Activated T-cell treated with anti-CD3 and anti-CD28 coated beads, Interleukin-2, amount 50 U/mL, for 1 hour (primary cell): ENCODE measurements around the gene CCS.
"Not testable (repeated sequence)": the region's sequence is repeated elsewhere in the genome, so short reads cannot be mapped to it uniquely, and the experiment has no call there.

Experiments
- DNase-seq: peaks from one replicate; pipeline ENCODE4 v3.0.0-alpha.2; 2020

Gene CCS

DNA sequence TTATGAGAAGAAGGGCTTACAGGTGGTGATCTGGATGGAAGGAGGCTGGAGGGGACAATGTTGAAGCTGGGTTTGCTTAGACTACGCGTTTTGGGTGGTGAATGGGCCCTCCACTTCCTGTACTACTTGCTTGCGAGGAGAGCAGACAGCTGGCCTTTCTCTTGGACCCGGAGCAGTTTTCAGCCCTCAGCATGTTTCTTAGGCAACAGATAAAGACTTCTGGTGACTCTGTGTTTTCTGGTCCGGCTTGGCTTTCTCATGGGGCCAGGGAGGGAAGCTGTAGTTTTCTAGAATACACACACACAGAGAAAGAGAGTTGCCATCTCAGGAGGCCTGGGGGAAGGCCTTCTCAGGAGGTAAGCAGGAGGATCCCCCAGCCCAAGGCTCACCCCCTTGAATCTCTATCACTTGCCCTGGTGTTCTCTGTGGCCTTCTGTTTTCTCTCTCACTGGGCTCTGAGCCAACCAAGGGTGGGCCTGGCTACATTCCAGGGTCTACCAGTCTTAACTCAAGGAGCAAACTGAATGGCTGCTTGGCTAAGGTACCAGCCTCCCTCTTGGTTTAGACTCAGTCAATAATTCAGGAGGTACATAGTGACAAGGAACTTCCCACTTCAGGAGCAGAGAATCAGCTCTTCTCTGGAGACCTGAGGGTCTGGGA lies 2.4 kb downstream of the CCS start:
- DNase-seq = no peak

DNA sequence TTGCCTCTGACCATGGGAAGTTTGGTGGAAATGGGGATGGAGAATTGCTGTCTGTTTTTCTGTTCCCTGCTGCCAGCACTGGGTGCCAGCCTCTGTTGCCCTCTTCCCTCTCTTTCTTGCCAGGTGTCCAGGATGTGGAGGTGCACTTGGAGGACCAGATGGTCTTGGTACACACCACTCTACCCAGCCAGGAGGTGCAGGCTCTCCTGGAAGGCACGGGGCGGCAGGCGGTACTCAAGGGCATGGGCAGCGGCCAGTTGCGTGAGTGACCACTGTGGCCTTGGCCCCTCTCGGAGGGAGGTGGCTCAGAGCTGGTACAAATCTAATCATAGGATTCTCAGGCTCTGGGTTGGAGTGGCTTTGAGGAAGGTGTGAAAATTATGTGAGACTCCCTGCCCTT lies 6.0 kb downstream of the CCS start:
- no peak for DNase-seq

DNA sequence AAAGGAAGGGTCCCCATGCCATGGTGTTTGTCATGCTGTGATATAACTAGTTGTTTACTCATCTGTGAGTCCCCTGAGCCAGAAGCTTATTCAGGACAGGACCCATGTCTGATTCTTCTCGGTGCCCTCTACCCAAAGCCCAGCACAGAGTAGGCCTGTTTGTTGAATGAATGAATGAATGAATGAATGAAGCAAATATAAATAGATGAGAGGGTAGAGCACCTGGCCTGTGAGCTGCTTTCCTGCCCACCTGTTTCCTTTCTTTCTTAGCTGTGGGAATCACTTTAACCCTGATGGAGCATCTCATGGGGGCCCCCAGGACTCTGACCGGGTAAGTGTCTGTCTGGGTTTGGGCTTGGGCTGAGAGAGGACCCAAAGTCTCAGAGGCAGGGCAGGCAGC lies 7.2 kb downstream of the CCS start:
- DNase-seq = no peak

DNA sequence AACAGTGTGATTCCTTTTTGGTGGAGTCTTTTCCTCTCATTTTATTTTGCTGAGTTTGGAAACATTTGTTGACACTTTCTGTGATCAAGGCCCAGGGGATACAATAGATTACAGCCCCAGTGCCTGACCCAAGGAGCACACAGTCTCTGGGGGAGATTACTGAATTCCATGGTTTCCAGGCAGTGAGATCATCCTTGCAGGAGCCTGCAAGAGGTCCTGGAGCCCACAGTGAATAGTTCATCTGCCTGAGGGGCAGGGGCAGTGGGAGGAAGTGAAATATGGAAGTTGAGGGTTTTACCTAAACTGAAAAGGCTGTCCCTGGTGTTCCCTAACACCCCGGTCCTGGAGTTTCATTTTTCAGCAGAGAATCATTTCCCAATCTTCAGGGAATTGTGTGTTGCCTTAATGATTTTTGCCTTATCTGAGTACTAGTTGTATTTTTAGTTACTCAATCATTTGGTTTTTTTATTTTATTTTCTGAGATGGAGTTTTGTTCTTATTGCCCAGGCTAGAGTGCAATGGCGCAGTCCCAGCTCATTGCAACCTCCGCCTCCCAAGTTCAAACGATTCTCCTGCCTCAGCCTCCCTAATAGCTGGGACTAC lies 7.7 kb downstream of the CCS start:
- DNase-seq = no peak

DNA sequence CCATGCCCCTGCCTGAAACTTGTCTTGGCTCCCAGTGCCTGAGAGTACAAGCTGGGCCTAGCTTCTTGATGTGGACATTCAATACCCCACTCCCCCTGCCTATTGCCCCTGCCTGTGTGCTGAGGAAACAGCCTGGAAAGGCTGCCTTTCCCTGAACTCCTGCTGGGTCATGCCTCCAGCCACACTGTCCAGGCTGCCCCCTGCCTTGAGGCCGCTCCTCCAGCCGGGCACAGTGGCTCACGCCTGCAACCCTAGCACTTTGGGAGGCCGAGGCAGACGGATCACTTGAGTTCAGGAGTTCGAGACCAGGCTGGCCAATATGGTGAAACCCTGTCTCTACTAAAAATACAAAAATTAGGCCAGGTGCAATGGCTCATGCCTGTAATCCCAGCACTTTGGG lies 10.1 kb downstream of the CCS start:
- DNase-seq = no peak

DNA sequence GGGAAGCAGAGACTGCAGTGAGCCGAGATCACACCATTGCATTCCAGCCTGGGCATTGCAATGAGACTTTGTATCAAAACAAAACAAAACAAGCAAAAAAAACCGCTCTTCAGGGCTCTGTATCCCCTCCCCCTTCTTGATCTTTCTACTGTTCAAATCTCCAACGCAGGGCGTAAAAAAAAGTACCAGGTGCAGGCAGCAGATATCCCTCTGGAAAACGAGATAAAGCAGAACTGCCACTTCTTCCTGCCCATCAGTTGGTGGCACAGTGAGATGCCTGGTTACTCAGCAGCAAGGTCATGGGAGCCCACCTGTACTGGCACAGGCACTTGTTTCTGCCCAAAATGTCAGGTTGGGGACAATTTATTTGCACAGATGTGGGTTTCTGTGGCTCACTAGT lies 11.2 kb downstream of the CCS start:
- no peak for DNase-seq

DNA sequence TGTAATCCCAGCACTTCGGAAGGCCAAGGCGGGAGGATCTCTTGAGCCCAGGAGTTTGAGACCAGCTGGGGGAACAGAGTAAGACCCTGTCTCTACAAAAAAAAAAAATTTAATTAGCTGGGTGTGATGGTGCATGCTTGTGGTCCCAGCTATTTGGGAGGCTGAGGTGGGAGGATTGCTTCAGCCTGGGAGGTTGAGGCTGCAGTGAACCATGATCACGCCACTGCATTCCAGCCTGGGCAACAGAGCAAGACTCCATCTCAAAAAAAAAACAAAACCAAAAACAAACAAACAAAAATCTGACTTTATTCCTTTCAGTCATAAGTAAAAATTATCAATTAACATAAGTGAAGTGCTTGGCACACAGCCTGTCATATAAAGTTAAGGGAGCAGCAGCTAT lies 13.6 kb downstream of the CCS start:
- not testable (repeated sequence) for DNase-seq

DNA sequence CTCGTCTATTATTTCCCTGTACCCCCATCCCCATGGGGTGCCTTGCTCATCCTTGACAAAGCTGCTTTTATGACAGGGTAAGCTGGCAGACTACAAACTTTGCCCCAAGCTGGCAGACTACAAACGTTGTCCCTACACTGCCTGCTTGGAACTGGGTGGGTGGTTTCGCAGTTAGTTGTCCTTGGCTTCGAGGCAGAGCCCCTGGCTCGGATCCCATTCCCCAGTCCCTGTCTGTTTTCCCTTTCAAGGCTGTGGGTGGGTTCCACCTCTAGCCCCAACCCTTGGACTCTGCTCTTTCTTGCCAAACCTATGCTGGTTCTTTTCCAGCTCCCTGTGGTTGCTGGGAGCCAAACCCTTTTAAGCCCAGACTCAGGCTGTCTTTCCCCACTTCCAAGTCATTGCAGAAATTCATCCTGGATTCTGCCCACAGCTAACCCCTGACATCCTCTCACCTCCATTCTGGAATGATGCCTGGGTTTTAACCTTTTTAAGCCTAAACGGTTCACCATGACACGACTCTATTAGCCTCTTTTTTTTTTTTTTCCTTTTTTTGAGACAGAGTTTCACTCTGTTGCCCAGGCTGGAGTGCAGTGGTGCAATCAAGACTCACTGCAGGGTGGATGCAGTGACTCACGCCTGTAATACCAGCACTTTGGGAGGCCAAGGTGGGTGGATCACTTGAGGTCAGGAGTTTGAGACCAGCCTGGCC lies 14.3 kb downstream of the CCS start:
- no peak for DNase-seq

DNA sequence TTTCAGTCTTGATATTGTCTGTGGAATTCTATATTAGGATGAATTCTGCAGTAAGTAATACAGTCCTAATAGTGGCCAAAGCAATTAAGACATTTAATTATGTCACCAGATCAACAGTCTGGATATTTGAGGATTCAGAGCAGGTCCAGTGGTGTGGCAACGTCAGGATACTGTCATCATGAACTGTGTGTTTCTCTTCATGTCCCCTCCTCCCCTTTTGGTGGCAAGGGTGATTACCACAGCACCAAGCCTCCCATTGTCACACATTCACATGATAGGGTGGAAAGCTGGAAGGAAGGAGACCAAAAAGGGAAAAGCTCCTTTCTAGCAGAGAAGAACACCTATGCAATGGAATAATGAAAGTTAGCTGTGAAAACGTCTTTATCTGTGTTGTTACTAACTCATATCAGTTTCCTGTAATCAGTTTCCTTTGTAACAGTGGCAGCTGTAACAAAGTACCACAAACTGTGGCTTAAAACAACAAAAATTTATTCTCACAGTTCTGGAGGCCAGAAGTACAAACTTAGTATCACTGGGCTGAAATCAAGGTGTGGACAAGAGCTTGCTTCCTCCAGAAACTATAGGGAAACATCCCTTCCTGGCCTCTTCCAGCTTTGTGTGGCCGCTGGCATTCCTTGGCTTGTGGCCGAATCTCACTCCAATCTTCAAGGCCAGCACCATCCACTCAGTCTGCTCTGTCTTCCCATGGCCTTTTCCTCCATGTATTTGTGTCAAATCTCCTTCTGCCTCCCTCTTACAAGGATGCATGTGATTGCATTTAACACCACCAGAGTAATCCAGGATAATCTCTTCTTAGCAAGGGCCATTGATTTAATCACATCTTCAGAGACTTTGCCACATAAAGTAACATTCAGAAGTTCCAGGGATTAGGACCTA lies 17.0 kb downstream of the CCS start:
- no peak for DNase-seq

DNA sequence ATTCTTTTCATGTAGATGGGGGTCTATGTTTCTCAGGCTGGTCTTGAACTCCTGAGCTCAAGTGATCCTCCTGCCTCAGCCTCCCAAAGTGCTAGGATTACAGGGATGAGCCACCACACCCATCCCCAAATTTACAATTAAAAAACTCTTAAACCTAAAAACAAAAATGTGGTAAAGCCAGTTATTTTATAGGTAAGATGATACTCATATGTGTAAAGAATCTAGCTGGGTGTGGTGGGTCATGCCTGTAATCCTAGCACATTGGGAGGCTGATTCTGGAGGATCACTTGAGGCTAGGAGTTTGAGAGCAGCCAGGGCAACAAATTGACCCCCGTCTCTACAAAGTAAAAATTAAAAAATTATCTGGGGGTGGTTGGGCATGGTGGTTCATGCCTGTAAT lies 19.5 kb downstream of the CCS start:
- DNase-seq = no peak

DNA sequence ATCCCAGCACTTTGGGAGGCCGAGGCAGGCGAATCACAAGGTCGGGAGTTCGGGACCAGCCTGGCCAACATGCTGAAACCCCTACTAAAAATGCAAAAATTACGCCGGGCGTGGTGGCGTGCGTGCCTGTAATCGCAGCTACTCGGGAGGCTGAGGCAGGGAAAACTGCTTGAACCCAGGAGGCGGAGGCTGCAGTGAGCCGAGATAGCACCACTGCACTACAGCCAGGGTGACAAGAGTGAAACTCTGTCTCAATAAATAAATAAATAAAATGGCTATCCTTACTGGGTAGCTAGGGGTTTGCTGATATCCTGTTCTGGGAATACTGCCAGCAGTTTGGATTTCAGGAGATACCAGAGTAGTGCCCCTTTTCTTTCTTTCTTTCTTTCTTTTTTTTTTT lies 21.1 kb downstream of the CCS start:
- no peak for DNase-seq

DNA sequence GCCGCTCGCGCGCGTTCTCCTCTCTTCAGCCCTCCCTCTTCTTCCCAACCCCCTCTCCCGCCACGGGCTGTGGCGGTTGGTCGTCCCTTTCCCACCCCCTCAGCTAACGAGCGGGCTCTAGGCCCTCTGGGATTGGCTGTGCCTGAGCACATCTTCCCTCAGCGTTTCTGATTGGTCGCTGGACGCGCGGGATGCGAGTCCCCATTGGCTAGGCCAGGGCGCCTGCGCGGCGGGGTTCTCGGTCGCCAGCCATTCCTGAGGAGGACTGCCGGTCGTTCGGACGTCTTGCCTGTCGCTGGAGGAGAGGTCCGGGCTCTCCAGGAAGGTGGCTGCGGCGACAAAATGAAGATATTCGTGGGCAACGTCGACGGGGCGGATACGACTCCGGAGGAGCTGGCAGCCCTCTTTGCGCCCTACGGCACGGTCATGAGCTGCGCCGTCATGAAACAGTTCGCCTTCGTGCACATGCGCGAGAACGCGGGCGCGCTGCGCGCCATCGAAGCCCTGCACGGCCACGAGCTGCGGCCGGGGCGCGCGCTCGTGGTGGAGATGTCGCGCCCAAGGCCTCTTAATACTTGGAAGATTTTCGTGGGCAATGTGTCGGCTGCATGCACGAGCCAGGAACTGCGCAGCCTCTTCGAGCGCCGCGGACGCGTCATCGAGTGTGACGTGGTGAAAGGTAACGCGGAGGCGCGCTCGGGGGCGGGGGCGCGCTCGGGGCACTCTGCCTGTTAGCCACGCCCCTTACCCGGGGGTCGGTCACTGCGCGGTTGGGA lies 23.6 kb downstream of the CCS start, which contains the start of gene RBM14:
Gene RBM14 (plus strand): TSS at position 252 of the 776 bp plus-strand sequence. CDS start 91 bp downstream, at position 343.
- peak; percentile 96 for DNase-seq

DNA sequence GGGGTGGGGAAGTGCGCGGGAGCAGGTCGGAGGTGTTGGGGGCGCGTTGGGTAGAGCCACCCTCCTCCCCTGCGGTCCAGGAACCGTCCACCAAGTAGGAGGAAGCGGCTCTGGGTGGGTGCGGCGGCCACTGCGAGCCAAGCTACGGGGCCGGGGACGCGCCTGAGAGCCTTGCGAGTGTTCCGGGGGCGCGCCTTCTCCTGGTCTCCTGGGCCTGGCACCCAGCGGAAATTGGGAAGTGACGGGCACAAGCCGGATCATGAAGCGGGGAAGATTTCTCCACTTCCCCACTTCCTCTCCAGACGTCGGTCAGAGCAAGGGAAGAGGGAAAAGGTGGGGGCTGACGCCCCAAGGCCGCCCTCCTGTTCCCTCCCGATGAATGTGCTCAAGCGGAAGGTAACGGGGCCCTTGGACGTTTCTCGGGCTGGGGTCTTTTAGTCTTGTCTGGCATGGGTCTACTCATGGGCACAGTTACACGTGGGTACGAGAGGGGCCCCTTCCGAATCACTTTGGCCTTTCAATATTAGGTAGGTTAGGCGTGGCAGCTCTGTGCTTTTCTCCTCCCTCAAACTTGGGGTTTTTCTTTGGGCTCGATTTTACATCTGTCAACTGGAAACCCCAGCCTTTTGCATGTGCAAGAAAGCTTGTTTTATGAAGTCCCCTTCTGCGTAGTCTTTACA lies 24.3 kb downstream of the CCS start:
- no peak for DNase-seq

DNA sequence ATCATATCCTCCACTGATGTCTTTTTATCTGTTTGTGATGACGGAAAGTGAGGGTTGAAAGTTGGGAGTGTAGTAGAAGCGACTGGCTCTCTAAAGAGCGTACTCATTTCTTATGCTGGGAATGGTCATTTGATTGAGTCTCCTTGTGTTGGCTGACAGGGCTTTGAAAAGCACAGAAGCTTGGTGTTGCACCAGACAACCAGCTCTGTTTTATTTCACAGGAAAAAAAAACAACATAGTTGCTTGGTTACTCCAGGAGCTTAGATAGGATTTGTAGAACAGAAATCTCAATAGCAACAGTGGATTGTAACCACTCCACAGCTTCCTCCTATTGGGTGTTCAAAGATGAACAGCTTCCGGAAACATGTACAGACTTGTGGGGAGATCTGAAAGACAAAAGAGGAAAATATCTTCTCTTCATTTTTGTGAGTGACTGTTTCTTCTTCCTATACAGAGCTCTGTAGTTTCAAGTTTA lies 26.1 kb downstream of the CCS start:
- DNase-seq = no peak

DNA sequence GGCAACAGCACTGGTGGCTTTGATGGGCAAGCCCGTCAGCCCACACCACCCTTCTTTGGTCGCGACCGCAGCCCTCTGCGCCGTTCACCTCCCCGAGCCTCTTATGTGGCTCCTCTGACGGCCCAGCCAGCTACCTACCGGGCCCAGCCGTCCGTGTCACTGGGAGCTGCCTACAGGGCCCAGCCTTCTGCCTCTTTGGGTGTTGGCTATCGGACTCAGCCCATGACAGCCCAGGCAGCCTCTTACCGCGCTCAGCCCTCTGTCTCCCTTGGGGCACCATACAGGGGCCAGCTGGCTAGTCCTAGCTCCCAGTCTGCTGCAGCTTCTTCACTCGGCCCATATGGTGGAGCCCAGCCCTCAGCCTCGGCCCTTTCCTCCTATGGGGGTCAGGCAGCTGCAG lies 31.5 kb downstream of the CCS start:
- DNase-seq = no peak

DNA sequence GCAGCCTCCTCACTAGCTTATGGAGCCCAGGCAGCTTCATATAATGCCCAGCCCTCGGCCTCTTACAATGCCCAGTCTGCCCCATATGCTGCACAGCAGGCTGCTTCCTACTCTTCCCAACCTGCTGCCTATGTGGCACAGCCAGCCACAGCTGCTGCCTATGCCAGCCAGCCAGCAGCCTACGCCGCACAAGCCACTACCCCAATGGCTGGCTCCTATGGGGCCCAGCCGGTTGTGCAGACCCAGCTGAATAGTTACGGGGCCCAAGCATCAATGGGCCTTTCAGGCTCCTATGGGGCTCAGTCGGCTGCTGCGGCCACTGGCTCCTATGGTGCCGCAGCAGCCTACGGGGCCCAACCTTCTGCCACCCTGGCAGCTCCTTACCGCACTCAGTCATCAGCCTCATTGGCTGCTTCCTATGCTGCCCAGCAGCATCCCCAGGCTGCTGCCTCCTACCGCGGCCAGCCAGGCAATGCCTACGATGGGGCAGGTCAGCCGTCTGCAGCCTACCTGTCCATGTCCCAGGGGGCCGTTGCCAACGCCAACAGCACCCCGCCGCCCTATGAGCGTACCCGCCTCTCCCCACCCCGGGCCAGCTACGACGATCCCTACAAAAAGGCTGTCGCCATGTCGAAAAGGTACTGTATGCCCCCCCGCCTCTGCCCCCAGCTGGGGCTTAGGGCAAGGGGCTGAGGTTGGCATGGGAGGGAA lies 32.2 kb downstream of the CCS start:
- no peak for DNase-seq

DNA sequence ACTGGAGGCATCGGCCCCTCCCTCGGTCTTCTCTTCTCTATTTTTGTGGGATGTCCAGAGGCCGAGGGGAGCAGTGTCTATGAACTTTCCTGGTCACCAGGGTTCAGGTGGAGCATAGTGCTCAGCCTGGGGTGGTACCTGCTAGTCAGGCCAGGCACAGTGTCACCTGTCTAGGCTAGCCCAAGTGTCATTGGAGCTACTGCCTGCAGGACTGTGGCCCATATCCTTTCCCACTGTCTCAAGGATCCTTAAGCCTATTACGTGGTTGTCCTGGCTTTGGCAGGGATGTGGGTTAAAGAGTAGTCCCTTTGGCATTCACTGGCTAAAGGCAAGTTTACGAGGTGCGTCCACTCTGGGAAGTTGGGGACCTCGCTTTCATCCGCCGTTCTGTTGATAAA lies 32.8 kb downstream of the CCS start:
- DNase-seq = no peak

DNA sequence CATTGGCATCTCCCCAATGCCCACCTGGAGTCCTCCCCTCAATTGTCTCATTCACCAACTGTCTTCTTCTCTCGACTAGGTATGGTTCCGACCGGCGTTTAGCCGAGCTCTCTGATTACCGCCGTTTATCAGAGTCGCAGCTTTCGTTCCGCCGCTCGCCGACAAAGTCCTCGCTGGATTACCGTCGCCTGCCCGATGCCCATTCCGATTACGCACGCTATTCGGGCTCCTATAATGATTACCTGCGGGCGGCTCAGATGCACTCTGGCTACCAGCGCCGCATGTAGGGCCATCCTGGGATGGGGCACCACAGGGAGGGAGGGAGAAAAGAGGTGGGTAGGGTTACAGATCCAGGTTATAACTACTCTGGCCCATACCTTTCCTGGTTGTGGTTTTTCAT lies 33.4 kb downstream of the CCS start:
- DNase-seq = no peak

DNA sequence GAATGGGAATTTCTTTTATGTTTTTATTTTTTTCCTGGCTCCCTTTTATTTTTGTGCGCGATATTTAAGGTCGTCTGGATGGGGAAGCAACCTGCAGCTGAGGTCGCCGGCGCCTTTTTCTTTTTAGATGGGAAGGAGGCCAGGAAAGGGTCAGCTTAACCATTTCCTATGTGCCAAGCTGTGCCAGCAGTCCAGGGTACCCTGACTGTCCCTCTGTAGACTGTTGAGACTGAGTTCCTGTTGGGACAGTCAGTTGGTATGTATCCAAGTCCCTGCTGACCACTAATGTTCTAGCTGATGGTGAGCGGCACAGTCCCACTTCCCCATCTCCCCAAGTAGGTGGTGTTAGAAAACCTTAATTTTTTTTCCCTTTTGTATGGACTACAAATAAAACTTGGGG lies 33.9 kb downstream of the CCS start:
- DNase-seq = no peak

DNA sequence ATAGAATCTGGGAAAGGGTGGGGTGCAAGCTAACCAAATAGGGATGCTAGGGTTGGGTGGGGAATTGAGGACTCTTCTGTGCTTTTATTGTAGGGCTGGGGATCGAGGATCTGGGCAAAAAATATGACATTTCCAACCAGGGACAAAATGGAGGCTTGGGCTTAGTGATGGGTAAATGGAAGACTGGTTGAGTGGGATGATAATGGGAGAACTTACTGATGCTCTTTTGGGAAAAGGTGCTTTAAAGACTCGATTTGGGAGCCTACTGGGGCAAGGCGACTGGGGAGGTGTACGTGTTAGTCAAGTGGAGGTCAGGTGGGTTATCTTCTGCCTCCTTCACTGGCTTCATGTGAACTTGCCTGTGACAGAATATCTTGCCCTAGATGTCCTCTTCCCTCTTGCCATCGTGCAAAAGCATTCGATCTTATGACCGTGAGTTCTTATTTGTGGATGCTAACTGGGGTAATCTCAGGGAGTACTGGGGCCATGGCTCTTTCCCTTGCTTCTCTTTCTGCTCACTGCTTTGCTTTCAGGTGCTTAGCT lies 35.1 kb downstream of the CCS start:
- DNase-seq = no peak

DNA sequence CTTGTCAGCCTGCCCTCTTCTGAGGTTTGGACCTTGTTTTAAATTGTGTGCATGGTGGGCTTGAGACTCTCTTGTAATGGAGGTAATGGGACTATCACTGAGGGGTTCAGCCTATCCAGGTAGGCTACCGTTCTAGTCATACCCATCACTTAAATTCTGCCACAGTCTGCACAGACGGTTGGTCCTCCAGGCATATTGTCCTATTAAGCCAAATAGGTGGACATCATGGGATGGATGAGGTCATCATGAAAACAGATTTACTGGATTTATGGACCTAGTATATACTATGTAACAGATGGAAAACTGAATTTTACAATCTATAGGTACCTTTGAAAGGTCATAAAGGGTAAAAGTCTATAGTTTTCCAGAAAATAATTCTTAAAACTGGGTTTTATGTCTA lies 36.4 kb downstream of the CCS start:
- no peak for DNase-seq
